ENCODE data around the gene AOX1. TPM values are rescaled to one million over a fixed set of nuclear protein-coding genes. Genes with fewer than 3 reads are reported as not detected.

The AOX1 gene
- total and polyA plus RNA-seq, 7 donors = 1.6 to 65.5 (median 27.0) TPM

DNA sequence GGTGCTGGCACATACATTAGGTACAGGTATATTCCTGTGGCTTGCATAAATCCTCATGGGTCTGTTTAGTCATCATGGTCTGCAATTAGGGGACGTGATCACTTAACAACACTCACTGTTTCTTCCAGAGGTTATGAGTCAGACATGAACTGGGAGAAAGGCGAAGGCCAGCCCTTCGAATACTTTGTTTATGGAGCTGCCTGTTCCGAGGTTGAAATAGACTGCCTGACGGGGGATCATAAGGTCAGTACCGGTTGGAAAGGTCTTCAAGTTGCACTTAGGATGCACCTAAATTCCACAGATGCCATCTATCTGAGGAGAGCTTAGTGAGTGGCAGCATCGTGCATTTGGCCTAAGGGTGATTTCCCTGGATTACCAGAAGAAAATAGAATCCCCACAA, 76.9 kb downstream of the AOX1 start:
- H3K4me3 ChIP-seq = no peak overlapping the region
- H3K9me3 ChIP-seq = no peaks in the 10 kb centered on the region
- intact Hi-C loops (cut with DNase I) = no loop called here
- WGBS, 2 donors = 75 to 76% methylated on average over 7 of the region's 7 CpGs
- H3K27me3 ChIP-seq = no peaks in the 10 kb centered on the region
- DNase-seq = no peak
- H3K27ac ChIP-seq = no peak overlapping the region
- TF ChIP-seq EP300 (IDR thresholded peaks at IDR 0.05) = no peak
- TF ChIP-seq, protein P1, sequence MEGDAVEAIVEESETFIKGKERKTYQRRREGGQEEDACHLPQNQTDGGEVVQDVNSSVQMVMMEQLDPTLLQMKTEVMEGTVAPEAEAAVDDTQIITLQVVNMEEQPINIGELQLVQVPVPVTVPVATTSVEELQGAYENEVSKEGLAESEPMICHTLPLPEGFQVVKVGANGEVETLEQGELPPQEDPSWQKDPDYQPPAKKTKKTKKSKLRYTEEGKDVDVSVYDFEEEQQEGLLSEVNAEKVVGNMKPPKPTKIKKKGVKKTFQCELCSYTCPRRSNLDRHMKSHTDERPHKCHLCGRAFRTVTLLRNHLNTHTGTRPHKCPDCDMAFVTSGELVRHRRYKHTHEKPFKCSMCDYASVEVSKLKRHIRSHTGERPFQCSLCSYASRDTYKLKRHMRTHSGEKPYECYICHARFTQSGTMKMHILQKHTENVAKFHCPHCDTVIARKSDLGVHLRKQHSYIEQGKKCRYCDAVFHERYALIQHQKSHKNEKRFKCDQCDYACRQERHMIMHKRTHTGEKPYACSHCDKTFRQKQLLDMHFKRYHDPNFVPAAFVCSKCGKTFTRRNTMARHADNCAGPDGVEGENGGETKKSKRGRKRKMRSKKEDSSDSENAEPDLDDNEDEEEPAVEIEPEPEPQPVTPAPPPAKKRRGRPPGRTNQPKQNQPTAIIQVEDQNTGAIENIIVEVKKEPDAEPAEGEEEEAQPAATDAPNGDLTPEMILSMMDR (IDR thresholded peaks at IDR 0.05) = no peak
- TF ChIP-seq POLR2A (IDR thresholded peaks at IDR 0.05) = no peak
- TF ChIP-seq POLR2AphosphoS5 (IDR thresholded peaks at IDR 0.05) = no peak
- no peaks in the 10 kb centered on the region for H3K4me1 ChIP-seq
- H3K36me3 ChIP-seq = no peaks in the 10 kb centered on the region

DNA sequence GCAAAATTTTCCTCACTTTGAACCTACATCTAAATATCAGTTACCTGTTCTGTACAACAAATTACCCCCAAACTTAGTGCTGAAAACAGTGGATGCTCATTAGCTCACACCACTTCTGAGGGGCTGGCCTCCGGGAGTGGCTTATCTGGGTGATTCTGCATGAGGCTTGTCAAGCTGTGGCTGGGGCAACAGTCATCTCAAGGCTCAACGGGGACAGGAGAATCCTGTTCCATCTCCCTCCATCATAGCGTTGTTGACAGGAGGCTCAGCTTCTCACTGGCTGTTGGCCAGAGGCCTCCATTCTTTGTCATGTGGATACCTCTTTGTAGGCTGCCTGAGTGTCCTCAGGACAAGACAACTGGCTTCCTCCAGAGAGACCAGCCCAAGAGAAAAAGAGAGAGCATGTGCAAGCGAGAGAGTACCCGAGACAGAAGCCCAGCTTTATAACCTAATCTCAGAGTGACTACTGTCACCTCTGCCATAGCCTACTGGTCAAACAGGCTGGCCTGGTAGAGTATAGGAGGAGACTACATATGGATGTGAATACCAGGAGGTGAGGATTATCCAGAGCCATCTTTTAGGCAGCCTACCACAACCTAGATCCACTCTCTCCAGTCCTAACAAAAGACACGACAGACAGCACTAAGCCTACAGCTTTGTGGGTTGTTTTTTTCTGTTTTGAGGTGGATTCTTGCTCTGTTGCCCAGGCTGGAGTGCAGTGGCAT, 79.1 kb downstream of the AOX1 start:
- no peaks in the 10 kb centered on the region for H3K36me3 ChIP-seq
- intact Hi-C loops (cut with DNase I) = no loop called here
- no peak overlapping the region for H3K4me3 ChIP-seq
- H3K4me1 ChIP-seq = no peaks in the 10 kb centered on the region
- no peak overlapping the region for H3K27ac ChIP-seq
- no peaks in the 10 kb centered on the region for H3K27me3 ChIP-seq
- no peak for DNase-seq
- TF ChIP-seq, protein P1 (IDR thresholded peaks at IDR 0.05) = no peak
- TF ChIP-seq POLR2AphosphoS5 (IDR thresholded peaks at IDR 0.05) = no peak
- no peak for TF ChIP-seq POLR2A (IDR thresholded peaks at IDR 0.05)
- TF ChIP-seq EP300 (IDR thresholded peaks at IDR 0.05) = no peak
- no peaks in the 10 kb centered on the region for H3K9me3 ChIP-seq
- 91 to 94% methylated on average over 6 of the region's 6 CpGs for WGBS, 2 donors

DNA sequence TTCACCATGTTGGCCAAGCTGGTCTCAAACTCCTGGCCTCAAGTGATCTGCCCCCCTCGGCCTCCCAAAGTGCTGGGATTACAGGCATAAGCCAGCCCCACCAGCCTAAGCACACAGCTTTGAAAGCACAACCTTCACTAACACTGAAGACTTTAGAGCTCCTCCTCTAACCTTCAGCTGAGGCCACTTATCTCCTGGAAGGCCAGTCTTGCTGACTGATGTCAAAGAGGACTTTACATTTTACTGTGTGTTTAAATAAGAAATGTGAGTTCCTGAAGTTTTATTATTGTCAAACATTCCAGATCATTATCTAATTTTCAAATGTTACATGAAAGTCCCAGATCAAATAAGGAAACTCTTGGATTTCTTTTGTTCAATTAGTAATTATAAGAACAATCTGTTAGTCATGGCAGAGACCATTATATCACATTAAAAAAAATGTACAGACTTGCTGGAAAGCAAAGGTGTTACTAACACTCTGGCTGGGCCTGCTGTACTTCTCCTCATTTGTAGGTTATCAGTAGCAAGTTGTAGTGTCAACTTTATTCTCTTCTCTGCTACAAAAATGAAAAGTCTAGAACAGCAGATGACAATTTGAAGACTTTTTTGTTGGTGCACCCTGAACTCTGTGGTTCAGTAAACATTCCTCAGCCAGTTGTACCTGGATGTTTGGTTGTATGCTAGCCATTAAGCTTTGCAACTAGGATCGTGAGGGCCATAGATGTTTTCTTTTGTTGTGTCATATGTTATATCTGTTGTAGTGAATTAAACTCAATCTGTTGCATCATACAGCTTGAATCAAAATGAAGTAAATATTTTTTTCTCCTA, 80.0 kb downstream of the AOX1 start:
- no peaks in the 10 kb centered on the region for H3K4me1 ChIP-seq
- no peaks in the 10 kb centered on the region for H3K9me3 ChIP-seq
- no peak for DNase-seq
- no peaks in the 10 kb centered on the region for H3K36me3 ChIP-seq
- no peaks in the 10 kb centered on the region for H3K27me3 ChIP-seq
- TF ChIP-seq POLR2AphosphoS5 (IDR thresholded peaks at IDR 0.05) = no peak
- no peak for TF ChIP-seq POLR2A (IDR thresholded peaks at IDR 0.05)
- TF ChIP-seq, protein P1 (IDR thresholded peaks at IDR 0.05) = no peak
- no peak for TF ChIP-seq EP300 (IDR thresholded peaks at IDR 0.05)
- no peak overlapping the region for H3K27ac ChIP-seq
- intact Hi-C loops (cut with DNase I) = no loop called here
- H3K4me3 ChIP-seq = no peak overlapping the region
- 61 to 73% methylated on average over 2 of the region's 2 CpGs for WGBS, 2 donors

DNA sequence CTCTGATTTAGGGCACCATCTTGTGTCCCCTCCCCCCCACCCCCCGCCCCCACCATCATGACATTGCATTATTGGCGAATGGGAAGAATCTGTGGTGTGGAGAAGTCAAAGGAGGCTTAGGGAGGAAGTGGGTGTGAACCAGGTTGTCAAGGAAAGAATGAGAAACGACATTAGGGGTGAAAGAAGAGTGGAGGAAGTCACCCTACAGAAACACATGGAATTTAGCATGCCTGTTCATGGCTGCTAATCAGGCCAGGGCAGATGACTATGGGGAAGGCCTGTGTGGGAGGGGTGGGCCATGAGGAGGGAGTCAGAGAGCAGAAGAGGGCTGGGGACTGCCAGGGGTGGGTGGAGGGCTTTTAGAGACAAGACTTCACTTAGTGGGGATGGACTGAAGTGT, 81.6 kb downstream of the AOX1 start:
- H3K9me3 ChIP-seq = no peaks in the 10 kb centered on the region
- no peaks in the 10 kb centered on the region for H3K36me3 ChIP-seq
- no peak overlapping the region for H3K27ac ChIP-seq
- TF ChIP-seq, protein P1 (IDR thresholded peaks at IDR 0.05) = no peak
- TF ChIP-seq POLR2AphosphoS5 (IDR thresholded peaks at IDR 0.05) = no peak
- no peak for TF ChIP-seq EP300 (IDR thresholded peaks at IDR 0.05)
- TF ChIP-seq POLR2A (IDR thresholded peaks at IDR 0.05) = no peak
- H3K4me3 ChIP-seq = no peak overlapping the region
- no peaks in the 10 kb centered on the region for H3K4me1 ChIP-seq
- DNase-seq = no peak
- intact Hi-C loops (cut with DNase I) = no loop called here
- 61 to 90% methylated on average over 3 of the region's 3 CpGs for WGBS, 2 donors
- no peaks in the 10 kb centered on the region for H3K27me3 ChIP-seq

Measured in sigmoid colon (tissue), 7 donors.